H1 (cell line): Measurements from ENCODE around the gene ARF3. TPM values are rescaled to one million over a fixed set of nuclear protein-coding genes. Genes with fewer than 3 reads are reported as not detected.

ENCODE experiments used
- CTCF ChIA-PET: fragments of 300-600 bp; sonication (Branson Sonifier 250); formaldehyde crosslinking; loops from one replicate; lab custom pipeline; 2021; ENCODE audit not compliant: partially characterized antibody; lab: Charles Lee
- POLR2A ChIA-PET: fragments of 300-600 bp; sonication (Branson Sonifier 250); formaldehyde crosslinking; loops from one replicate; lab custom pipeline; 2021; ENCODE audit warnings: inconsistent platforms; ENCODE audit not compliant: partially characterized antibody; lab: Charles Lee
- DNase-seq, 2 experiments: peaks; one replicate each; pipeline versions ENCODE4 v3.0.0 to v3.0.0-alpha.2; 2010 to 2022; ENCODE audit warnings: low spot score in 2 of 2, low read depth in 1 of 2, mixed read lengths in 1 of 2
- FAIRE-seq: peaks from 2 replicates; lab custom pipeline; 2011; peaks lifted over from hg19 to GRCh38; lab: Jason Lieb, UNC
- H2AFZ ChIP-seq: 2 replicates; pipeline ENCODE4 v1.8.1; 2012; ENCODE audit warnings: low read length, inconsistent platforms
- H2AK5ac ChIP-seq: 2 replicates; pipeline ENCODE4 v1.6.1; 2013; ENCODE audit warnings: low read depth, low read length
- H2BK120ac ChIP-seq: replicated peaks from 2 replicates; pipeline ENCODE3; 2013; ENCODE audit warnings: low read depth, low read length, inconsistent platforms
- H2BK12ac ChIP-seq: 2 replicates; pipeline ENCODE4 v1.6.1; 2013; ENCODE audit warnings: low read depth, low read length
- H2BK15ac ChIP-seq: 2 replicates; pipeline ENCODE4 v1.6.1; 2013; ENCODE audit warnings: low read length
- H2BK20ac ChIP-seq: 2 replicates; pipeline ENCODE4 v1.6.1; 2013; ENCODE audit warnings: low read length
- H2BK5ac ChIP-seq: 2 replicates; pipeline ENCODE4 v1.6.1; 2013; ENCODE audit warnings: low read depth, low read length
- H3K14ac ChIP-seq: 2 replicates; pipeline ENCODE4 v1.6.1; 2013; ENCODE audit warnings: inconsistent platforms; ENCODE audit not compliant: insufficient read length
- H3K18ac ChIP-seq: 2 replicates; pipeline ENCODE4 v1.6.1; 2013; ENCODE audit warnings: low read length; ENCODE audit errors: extremely low read depth
- H3K23ac ChIP-seq: 2 replicates; pipeline ENCODE4 v1.6.1; 2013; ENCODE audit warnings: inconsistent platforms; ENCODE audit not compliant: insufficient read length
- H3K23me2 ChIP-seq: 2 replicates; pipeline ENCODE4 v1.6.1; 2013; ENCODE audit warnings: low read depth, low read length
- H3K27ac ChIP-seq: 2 replicates; pipeline ENCODE4 v1.6.1; 2011; ENCODE audit warnings: low read depth, low read length, inconsistent platforms
- H3K27me3 ChIP-seq, 4 experiments: replicated peaks in 1 of 4; 1 replicate in 1 of 4; 2 replicates in 3 of 4; pipeline versions ENCODE4 v1.6.1 to v1.8.1; 2011 to 2013; ENCODE audit warnings: low read length in 3 of 4, mild to moderate bottlenecking in 3 of 4, inconsistent platforms in 2 of 4, mixed read lengths in 2 of 4, moderate library complexity in 1 of 4; ENCODE audit not compliant: control insufficient read depth in 3 of 4, insufficient read depth in 3 of 4; ENCODE audit errors: extremely low read depth in 1 of 4
- H3K36me3 ChIP-seq, 4 experiments: 2 replicates each; pipeline versions ENCODE4 v1.6.1 to v1.8.1; 2011 to 2013; ENCODE audit warnings: mild to moderate bottlenecking in 4 of 4, low read length in 3 of 4, moderate library complexity in 2 of 4, control low read depth in 1 of 4, inconsistent platforms in 1 of 4; ENCODE audit not compliant: insufficient read depth in 4 of 4, control insufficient read depth in 2 of 4
- H3K4ac ChIP-seq: replicated peaks from 2 replicates; pipeline ENCODE3; 2013; ENCODE audit warnings: low read length, low read depth, mixed read lengths, inconsistent platforms; ENCODE audit not compliant: insufficient read length
- H3K4me1 ChIP-seq, 4 experiments: replicated peaks in 1 of 4; 1 replicate in 1 of 4; 2 replicates in 3 of 4; pipeline versions ENCODE4 v1.6.1 to v1.8.1; 2011 to 2013; ENCODE audit warnings: low read length in 3 of 4, inconsistent platforms in 2 of 4, mixed read lengths in 1 of 4; ENCODE audit not compliant: insufficient read depth in 4 of 4, control insufficient read depth in 3 of 4
- H3K4me2 ChIP-seq, 2 experiments: 2 replicates each; pipeline versions ENCODE4 v1.6.1 to v1.8.1; 2011 to 2013; ENCODE audit warnings: low read depth in 2 of 2, low read length in 2 of 2, control low read depth in 1 of 2, inconsistent platforms in 1 of 2, mild to moderate bottlenecking in 1 of 2; ENCODE audit not compliant: insufficient read depth in 1 of 2
- H3K4me3 ChIP-seq, 4 experiments: fragments of 200-600, 300-600 bp in 1 of 4; sonication (generic), shearing (Covaris generic), sonication (Bioruptor Twin) in 1 of 4; 2 replicates each; pipeline versions ENCODE4 v1.5.1 to v1.8.1; 2011 to 2016; ENCODE audit warnings: low read length in 4 of 4, low read depth in 3 of 4, control low read depth in 2 of 4, inconsistent platforms in 2 of 4, mild to moderate bottlenecking in 2 of 4, mixed read lengths in 1 of 4, moderate library complexity in 1 of 4; ENCODE audit not compliant: insufficient read depth in 2 of 4; ENCODE audit errors: extremely low read depth in 1 of 4
- H3K56ac ChIP-seq: replicated peaks from 2 replicates; pipeline ENCODE3; 2013; ENCODE audit warnings: low read depth, mild to moderate bottlenecking, mixed read lengths, low read length, inconsistent platforms; ENCODE audit not compliant: insufficient read length
- H3K79me1 ChIP-seq: 2 replicates; pipeline ENCODE4 v1.6.1; 2013; ENCODE audit warnings: low read depth, low read length, control low read depth
- H3K79me2 ChIP-seq, 2 experiments: 2 replicates each; pipeline versions ENCODE4 v1.6.1 to v1.8.1; 2012 to 2013; ENCODE audit warnings: low read length in 2 of 2, mild to moderate bottlenecking in 2 of 2, inconsistent platforms in 1 of 2; ENCODE audit not compliant: insufficient read depth in 2 of 2, control insufficient read depth in 1 of 2
- H3K9ac ChIP-seq, 4 experiments: replicated peaks in 1 of 4; 1 replicate in 1 of 4; 2 replicates in 3 of 4; pipeline versions ENCODE4 v1.6.1 to v1.8.1; 2011 to 2013; ENCODE audit warnings: low read depth in 3 of 4, low read length in 3 of 4, control low read depth in 2 of 4, mild to moderate bottlenecking in 2 of 4, moderate library complexity in 2 of 4, inconsistent platforms in 1 of 4; ENCODE audit errors: extremely low read depth in 1 of 4
- H3K9me3 ChIP-seq, 2 experiments: 2 replicates each; pipeline versions ENCODE4 v1.6.1 to v1.8.1; 2012 to 2013; ENCODE audit warnings: mild to moderate bottlenecking in 2 of 2, moderate library complexity in 2 of 2, control low read depth in 1 of 2, inconsistent platforms in 1 of 2, low read depth in 1 of 2, low read length in 1 of 2, mixed read lengths in 1 of 2; ENCODE audit not compliant: insufficient read depth in 2 of 2
- H4K20me1 ChIP-seq, 2 experiments: replicated peaks in 1 of 2; 2 replicates each; pipeline versions ENCODE3 to v1.8.1; 2011 to 2013; ENCODE audit warnings: inconsistent platforms in 2 of 2, low read length in 2 of 2, mild to moderate bottlenecking in 1 of 2; ENCODE audit not compliant: insufficient read depth in 2 of 2, control insufficient read depth in 1 of 2
- H4K5ac ChIP-seq: 2 replicates; pipeline ENCODE4 v1.6.1; 2013; ENCODE audit warnings: low read length, low read depth, mixed read lengths, inconsistent platforms; ENCODE audit not compliant: insufficient read length
- H4K8ac ChIP-seq: 2 replicates; pipeline ENCODE4 v1.8.0; 2013; ENCODE audit warnings: mild to moderate bottlenecking, moderate library complexity, low read length, inconsistent platforms; ENCODE audit not compliant: insufficient read depth; ENCODE audit errors: extremely low read depth
- H4K91ac ChIP-seq: replicated peaks from 2 replicates; pipeline ENCODE3; 2013; ENCODE audit warnings: low read length, mixed read lengths, inconsistent platforms; ENCODE audit not compliant: insufficient read length
- CTBP2 ChIP-seq: IDR thresholded peaks from 2 replicates; pipeline ENCODE4 v1.7.0; 2011; ENCODE audit warnings: borderline replicate concordance, mild to moderate bottlenecking, moderate library complexity, mixed read lengths, low read length; ENCODE audit not compliant: insufficient read depth, insufficient read length
- MAX ChIP-seq: IDR thresholded peaks from 2 replicates; pipeline ENCODE4 v1.6.1; 2012; ENCODE audit warnings: inconsistent platforms
- RAD21 ChIP-seq, 2 experiments: IDR thresholded peaks in 1 of 2; conservative IDR thresholded peaks in 1 of 2; 2 replicates each; pipeline ENCODE4 v1.6.1; 2011; ENCODE audit warnings: low read depth in 2 of 2, low read length in 2 of 2, improper control_type of control experiment in 1 of 2, inconsistent platforms in 1 of 2, mild to moderate bottlenecking in 1 of 2, moderate library complexity in 1 of 2
- RNF2 ChIP-seq: fragments of 200-900, 300-1000 bp; sonication (generic); IDR thresholded peaks from 2 replicates; pipeline ENCODE4 v1.7.1; 2016; ENCODE audit warnings: borderline replicate concordance, low read depth, mild to moderate bottlenecking, antibody characterized with exemption, low read length; ENCODE audit not compliant: poor library complexity, severe bottlenecking; ENCODE audit errors: missing control alignments
- SUZ12 ChIP-seq: fragments of 200-600 bp; sonication (generic); IDR thresholded peaks from 2 replicates; pipeline ENCODE4 v1.6.1; 2012; ENCODE audit warnings: mild to moderate bottlenecking, inconsistent platforms, low read length, moderate library complexity, mixed read lengths
- TAF1 ChIP-seq: IDR thresholded peaks from 2 replicates; pipeline ENCODE4 v1.6.1; 2011; ENCODE audit warnings: mild to moderate bottlenecking, low read depth, low read length
- WGBS, 2 experiments: shearing (Covaris generic) in 1 of 2; methylation state at CpG; one replicate each; pipeline versions ENCODE4 v1.1.6 to v1.1.7; 2013 to 2015; ENCODE audit warnings: low lambda C conversion rate in 2 of 2, mixed read lengths in 2 of 2, inconsistent platforms in 1 of 2, low coverage in 1 of 2, missing lambda C conversion rate in 1 of 2; ENCODE audit not compliant: insufficient replicate concordance in 2 of 2, insufficient coverage in 1 of 2, insufficient read length in 1 of 2; ENCODE audit errors: extremely low coverage in 1 of 2, missing lambda C conversion rate in 1 of 2; 5-methylcytosine and 5-hydroxymethylcytosine counted together
- polyA plus RNA-seq, 7 experiments: library from polyadenylated mRNA; depleted of rRNA in 3 of 7; stranded (reverse) in 5 of 7; unstranded in 2 of 7; fragments of >200 nt in 5 of 7; fragments of 200-250 nt in 2 of 7; gene quantifications; 1 replicate in 5 of 7; 2 replicates in 1 of 7; 4 replicates in 1 of 7; pipeline versions ENCODE4 v1.2.1 to v1.2.3, GENCODE V29; 2011 to 2013; ENCODE audit warnings: missing spikeins in 2 of 7, mixed read lengths in 2 of 7
- total RNA-seq: library from RNA; stranded (reverse); fragmentation: NEBNext Ultra II Directional; extraction: Animal tissue kit (Norgen Biotek cat#: 25700); gene quantifications from 2 replicates; pipeline ENCODE4 v1.2.1, GENCODE V29; 2021
- TF ChIP-seq, protein P1 (sequence below), 3 experiments: IDR thresholded peaks; 1 replicate in 2 of 3; 2 replicates in 1 of 3; pipeline versions ENCODE4 v1.5.1 to v1.6.1; 2011; ENCODE audit warnings: low read length in 3 of 3, mild to moderate bottlenecking in 3 of 3, inconsistent platforms in 2 of 3, low read depth in 1 of 3, moderate library complexity in 1 of 3; ENCODE audit not compliant: insufficient read depth in 1 of 3; ENCODE audit errors: control extremely low read depth in 1 of 3

ARF3 gene
- total and polyA plus RNA-seq, 2 of the 8 experiments (the other 6 are each of a cell fraction or from before 2014, with no cell fraction given) = 231 to 250 TPM

- Histone ChIP-seq H2BK12ac (peak overlapping the region; percentile 84; the same call in 1 of the 2 replicates), H4K8ac (peak overlapping the region; percentile 71; the same call in 1 of the 2 replicates), H4K20me1 (peaks cover 8% of the 10 kb centered on the region in 2 experiments), H3K4me3 (peak overlapping the region; percentile 14 to 57 (median 40); a peak in 7 of 8 replicates), H2BK20ac (no peak overlapping the region), H2BK120ac (no peak overlapping the region), H2BK15ac (no peak overlapping the region), H3K79me1 (no peaks in the 10 kb centered on the region), H3K9ac (no peak overlapping the region), H3K36me3 (peaks cover 0 to 6% (median 0%) of the 10 kb centered on the region in 4 experiments; a peak in 1 of 8 replicates), H2AK5ac (no peak overlapping the region), H3K18ac (no peak overlapping the region), H2AFZ (no peak overlapping the region; the same call in 1 of the 2 replicates), H3K4me2 (peak overlapping the region; percentile 65), H3K4ac (no peak overlapping the region), H3K9me3 (no peaks in the 10 kb centered on the region), H3K27ac (no peak overlapping the region), H3K56ac (no peak overlapping the region), H4K91ac (no peak overlapping the region), H3K23me2 (peaks cover 15% of the 10 kb centered on the region), H2BK5ac (no peak overlapping the region), H3K4me1 (peaks cover 0 to 35% (median 30%) of the 10 kb centered on the region in 4 experiments; a peak in 6 of 7 replicates), H4K5ac (no peak overlapping the region), H3K14ac (no peak overlapping the region), H3K79me2 (no peaks in the 10 kb centered on the region), H3K27me3 (peaks cover 79 to 99% (median 97%) of the 10 kb centered on the region in 4 experiments), H3K23ac (no peak overlapping the region)
- WGBS, 2 experiments = 4% methylated on average over 38 of the region's 46 CpGs; no CpG with 5 or more reads in 1 of the 2 experiments
- FAIRE-seq (no peak), DNase-seq (peak in 1 of 2 experiments; percentile 78)
- ChIA-PET POLR2A (interaction anchor here (1.1 to 4.3 kb wide), 8 partner anchors 9 to 165 kb away, joined by 3 to 21 read pairs (median 8); partner anchors contain the start of genes ARF3, RND1 and WNT10B), CTCF (interaction anchor here (0.7 to 40.8 kb wide), 17 partner anchors 9 to 368 kb away, joined by 3 to 1336 read pairs (median 3); partner anchors contain the start of genes ARF3, DDN, PRKAG1 and WNT1)
- TF ChIP-seq MAX (0 out of 2 replicates have a peak, but pooled peaks have one; percentile 32), SUZ12 (no peak; the same call in 1 of the 2 replicates), TAF1 (no peak), RNF2 (peak; percentile 54), CTBP2 (peak; percentile 29), RAD21 (IDR thresholded peaks at IDR 0.05 in 1 of 2, conservative IDR thresholded peaks at IDR 0.05 in 1 of 2; ENCODE audit: low read depth in 2 of 2, low read length in 2 of 2) (peak in 1 of 2 experiments; percentile 29; a peak in 1 of 4 replicates)
- TF ChIP-seq, protein P1, sequence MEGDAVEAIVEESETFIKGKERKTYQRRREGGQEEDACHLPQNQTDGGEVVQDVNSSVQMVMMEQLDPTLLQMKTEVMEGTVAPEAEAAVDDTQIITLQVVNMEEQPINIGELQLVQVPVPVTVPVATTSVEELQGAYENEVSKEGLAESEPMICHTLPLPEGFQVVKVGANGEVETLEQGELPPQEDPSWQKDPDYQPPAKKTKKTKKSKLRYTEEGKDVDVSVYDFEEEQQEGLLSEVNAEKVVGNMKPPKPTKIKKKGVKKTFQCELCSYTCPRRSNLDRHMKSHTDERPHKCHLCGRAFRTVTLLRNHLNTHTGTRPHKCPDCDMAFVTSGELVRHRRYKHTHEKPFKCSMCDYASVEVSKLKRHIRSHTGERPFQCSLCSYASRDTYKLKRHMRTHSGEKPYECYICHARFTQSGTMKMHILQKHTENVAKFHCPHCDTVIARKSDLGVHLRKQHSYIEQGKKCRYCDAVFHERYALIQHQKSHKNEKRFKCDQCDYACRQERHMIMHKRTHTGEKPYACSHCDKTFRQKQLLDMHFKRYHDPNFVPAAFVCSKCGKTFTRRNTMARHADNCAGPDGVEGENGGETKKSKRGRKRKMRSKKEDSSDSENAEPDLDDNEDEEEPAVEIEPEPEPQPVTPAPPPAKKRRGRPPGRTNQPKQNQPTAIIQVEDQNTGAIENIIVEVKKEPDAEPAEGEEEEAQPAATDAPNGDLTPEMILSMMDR (IDR thresholded peaks at IDR 0.05; ENCODE audit: control extremely low read depth in 1 of 3, insufficient read depth in 1 of 3, low read depth in 1 of 3, low read length in 3 of 3) = peak in 2 of 3 experiments; percentile 59 to 63; a peak in 3 of 4 replicates
These were observed 23.2 kb upstream of the ARF3 start for GRCh38 chr12:48980389-48980952.
